Hypothalamus (tissue), 51 donors: ENCODE data around the gene EVI2A.

Experiments
- DNase-seq, 51 donors: peaks; one replicate each; lab custom pipeline; 2025; lab: John Stamatoyannopoulos, UW

Gene EVI2A

DNA sequence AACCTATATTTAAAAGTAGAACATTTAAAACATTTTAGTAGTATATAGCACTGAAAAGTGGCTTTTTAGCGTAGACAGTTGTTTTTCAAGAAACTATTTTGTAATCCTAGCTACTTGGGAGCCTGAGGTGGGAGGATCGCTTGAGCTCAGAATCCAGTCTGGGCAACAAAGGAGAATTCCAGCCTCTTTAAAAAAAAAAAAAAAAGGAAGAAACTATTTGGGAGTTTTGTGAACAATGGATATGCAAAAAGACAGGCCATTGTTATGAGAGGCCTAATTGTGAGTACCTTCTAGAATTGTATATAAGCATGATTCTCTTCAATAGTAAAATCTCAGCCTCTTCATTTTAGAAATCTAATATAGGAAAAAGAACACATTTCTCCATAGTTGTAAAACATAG lies 42.0 kb downstream of the EVI2A start:
- no peak for DNase-seq

DNA sequence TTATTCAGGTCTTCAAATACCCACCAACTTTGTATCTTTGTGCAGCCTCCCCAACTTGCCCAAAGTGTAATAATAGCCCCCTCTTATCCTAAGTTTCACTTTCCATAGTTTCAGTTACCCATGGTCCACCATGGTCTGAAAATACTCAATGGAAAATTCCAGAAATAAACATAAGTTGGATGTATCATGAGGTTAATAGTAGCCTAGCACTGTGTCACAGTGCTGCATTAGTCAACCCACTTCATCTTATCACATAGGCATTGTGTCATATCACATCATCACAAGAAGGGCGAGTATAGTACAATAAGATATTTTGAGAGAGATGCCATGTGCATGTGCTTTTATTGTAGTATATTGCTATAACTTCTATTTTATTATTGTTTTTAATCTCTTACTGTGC lies 46.3 kb downstream of the EVI2A start:
- no peak for DNase-seq

DNA sequence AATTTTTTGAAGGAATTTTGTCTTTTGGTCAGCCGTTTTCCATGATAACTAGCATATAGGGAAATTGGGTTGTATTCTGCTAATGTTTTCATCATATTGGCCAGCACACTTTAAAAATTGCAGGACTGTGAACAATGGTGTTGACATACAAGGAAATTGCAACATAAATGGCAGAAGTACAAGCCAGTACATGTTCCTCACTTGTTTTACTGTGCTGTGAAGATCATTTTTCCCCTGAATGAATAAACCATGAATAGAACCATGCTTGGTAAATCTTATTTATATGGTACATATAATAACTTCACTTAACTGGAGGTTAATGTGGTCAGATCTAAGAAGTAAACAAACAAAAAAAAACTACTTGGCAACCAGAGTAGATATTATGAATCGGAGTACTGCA lies 47.2 kb downstream of the EVI2A start:
- DNase-seq, result no peak

DNA sequence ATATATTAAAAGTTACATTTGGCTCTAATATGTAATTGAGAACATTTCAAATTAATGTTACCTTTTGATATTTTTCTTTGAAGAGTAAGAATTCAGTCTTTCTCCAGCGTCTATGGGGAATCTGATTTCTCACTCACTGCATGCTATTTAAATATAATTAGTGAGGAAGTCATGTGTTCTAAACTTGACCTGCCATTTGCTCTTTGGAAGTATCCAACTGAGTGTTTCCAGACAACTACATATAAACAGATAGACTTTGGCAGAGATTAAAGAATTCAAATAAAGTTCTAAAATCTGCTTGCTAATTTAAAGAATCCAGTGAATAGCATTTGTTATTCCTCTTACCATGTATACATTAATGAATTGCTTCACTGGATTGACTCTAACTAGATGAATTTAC lies 47.9 kb downstream of the EVI2A start:
- DNase-seq, result no peak

DNA sequence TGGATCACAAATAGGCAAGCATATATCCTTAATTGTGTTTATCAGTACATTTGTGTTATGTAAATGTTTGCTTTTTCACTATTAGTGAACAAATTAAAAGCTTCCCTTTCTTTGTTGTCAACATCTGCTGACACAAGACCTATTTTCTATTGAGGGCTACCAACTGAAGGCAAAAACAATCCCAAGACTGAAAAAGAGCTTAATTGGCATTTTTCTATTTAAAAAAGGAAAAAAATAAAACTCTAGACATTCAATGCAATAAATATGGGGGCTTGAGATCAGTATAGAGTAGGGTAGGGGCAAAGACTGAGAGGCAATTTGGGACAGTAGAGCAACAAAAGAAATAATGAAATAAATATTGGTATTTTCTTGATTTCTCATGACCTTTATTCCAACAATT lies 48.6 kb downstream of the EVI2A start:
- DNase-seq, result no peak

DNA sequence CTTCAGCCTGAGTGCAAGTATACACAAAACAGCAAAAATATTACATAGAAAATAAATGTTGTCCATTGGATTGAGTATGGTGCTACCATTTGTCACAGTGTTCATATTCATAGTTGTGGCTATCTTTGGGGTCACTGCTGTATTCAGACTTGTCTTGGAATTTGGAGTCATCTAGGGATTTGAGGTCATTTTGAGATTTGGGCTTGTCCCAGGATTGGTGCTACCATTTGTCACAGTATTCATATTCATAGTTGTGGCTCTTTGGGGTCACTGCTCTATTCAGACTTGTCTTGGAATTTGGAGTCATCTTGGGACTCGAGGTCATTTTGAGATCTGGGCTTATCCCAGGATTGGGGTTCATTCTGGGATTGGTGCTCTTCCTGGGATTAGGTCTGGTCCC lies 49.2 kb downstream of the EVI2A start:
- DNase-seq, result no peak

DNA sequence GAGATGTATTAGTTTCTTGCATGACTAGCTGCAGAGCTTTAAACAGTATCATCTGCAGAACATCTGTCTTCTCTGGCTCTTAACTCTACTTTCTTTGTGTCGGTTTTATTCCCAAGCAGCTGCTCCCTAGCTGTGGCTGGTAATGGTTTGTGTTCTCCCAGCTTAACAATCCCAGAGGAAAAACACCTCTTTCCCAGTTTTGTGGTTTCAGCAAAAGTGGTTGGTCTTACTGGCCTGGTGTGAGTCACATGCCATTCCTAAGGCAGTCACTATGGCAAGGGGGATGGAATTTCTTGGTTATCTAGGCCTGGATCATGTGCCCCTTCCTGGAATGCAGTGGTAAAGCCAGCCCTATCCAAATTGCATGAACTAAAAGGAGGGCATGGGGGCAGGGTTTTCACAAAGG lies 51.8 kb downstream of the EVI2A start:
- DNase-seq, result peak in 4 of 51 donors; percentile 5 to 14 (median 6)

DNA sequence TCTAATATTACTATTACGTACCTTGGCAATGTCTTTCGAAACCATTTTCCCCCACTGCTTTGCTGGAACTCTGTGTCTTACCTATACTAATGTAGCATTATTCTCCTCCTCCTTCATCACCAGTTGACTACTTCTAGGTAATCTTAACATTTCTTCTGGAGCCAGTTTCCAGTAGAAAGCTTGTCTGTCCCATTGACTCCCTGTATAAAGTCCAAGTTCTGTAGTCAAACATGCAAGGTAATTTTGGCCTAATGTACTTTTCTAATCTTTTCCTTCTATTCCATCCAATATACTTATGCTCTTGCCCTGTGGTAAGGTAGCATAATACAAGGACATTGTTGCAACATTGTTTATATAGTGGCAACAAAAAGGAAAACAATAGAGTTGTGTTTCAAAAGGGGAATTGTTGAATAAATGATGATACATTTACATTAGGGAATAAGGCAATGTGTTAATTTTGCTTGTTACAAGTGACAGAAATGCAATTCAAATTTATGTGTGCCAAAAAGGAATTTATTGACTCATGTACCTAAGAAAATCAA lies 52.3 kb downstream of the EVI2A start:
- no peak for DNase-seq
